HFF-Myc (cell line): Measurements from ENCODE around the gene RPL34.

Experiments
- DNase-seq: peaks from one replicate; pipeline ENCODE4 v3.0.0-alpha.2; 2011; ENCODE audit warnings: low read depth; ENCODE audit errors: extremely low read depth
- H3K4me3 ChIP-seq: replicated peaks from 2 replicates; pipeline ENCODE4 v1.5.1; 2011; ENCODE audit warnings: low read depth, mild to moderate bottlenecking, control low read depth, low read length
- CTCF ChIP-seq: IDR thresholded peaks from 2 replicates; pipeline ENCODE4 v1.5.1; 2012; ENCODE audit warnings: mild to moderate bottlenecking, low read depth, low read length, control low read depth; ENCODE audit errors: missing control alignments

The RPL34 gene

DNA sequence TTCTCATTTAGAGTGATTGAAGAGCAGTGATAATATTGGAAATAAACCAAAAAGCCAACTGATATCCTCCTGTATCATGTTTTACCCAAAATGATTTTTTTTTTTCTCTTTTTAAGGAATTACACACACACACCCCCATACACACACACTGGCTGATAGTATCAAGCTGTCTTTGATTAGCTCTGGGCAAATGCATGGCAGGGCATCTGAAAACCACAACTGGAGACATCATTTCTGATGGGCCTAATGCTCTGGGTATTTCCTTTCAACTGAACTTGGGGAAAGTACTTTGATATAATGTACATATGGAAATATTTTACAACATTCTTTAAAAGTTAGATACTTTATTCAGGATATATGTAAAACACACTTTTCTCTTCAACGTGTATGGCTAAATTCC lies 15.9 kb downstream of the RPL34 start:
- TF ChIP-seq CTCF, result no peak
- no peak overlapping the region for H3K4me3 ChIP-seq

GRCh38 chr4:108637856-108638255 lies 17.5 kb downstream of the RPL34 start:
- DNase-seq, result no peak
- H3K4me3 ChIP-seq, result no peak overlapping the region
- no peak for TF ChIP-seq CTCF

More for the DNA sequence above, 15.9 kb downstream of the RPL34 start:
- DNase-seq, result peak; percentile 81

GRCh38 chr4:108644237-108644636 lies 23.9 kb downstream of the RPL34 start:
- peak; percentile 51 for DNase-seq
- TF ChIP-seq CTCF, result no peak

GRCh38 chr4:108646706-108647105 lies 26.3 kb downstream of the RPL34 start:
- no peak for TF ChIP-seq CTCF
- H3K4me3 ChIP-seq, result no peak overlapping the region
- no peak for DNase-seq

More at GRCh38 chr4:108644237-108644636, 23.9 kb downstream of the RPL34 start:
- H3K4me3 ChIP-seq, result no peak overlapping the region

DNA sequence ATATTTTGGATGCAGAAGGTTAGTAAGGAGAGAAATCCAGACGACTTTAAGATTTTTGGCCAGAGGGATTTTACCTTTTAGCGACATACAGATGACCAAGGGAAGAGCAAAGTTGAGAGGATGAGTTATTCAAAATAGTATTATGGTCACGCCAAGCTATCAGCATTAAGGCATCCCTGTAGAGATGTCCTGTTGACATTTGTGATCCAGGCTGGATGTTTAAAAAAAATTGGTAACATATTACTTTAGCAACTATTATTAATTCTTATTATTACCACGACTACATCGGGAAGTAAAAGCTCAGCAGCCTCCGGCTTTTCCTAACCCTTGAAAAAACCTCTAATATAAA lies 29.5 kb downstream of the RPL34 start:
- no peak for DNase-seq
- TF ChIP-seq CTCF, result no peak
- H3K4me3 ChIP-seq, result peak overlapping the region; percentile 93

DNA sequence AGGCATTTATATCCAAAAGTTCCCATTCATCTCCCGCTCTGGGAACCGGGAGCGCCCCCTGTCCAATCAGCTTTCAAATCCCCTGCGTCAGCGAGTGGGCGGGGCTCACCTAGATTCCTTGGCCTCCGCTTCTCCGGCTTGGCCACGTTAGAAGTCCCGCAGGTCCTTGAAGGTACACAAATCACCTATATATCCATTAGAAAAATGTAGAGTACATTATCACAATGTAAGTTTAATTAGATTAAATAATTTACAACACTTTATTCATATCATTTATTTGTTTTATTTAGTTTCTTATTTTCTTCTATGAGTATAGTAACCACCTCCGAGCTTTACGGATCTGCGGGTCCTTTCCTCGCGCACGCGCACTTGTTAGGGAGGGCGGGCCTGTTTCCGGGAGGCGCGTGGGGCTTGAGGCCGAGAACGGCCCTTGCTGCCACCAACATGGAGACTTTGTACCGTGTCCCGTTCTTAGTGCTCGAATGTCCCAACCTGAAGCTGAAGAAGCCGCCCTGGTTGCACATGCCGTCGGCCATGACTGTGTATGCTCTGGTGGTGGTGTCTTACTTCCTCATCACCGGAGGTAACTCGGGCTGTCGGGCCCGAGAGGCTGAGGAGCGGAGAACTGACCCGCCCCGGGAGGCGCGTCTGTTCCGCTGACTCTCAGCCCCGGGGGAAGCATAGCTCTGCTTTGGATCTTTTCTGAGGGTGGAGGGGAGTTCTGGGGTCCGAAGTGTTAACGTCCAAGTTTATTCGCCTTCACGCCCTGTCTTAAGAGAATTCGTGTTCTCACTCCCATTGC lies 30.0 kb downstream of the RPL34 start, which contains the start of gene OSTC:
Gene OSTC (plus strand): TSS at position 388 of the 802 bp plus-strand sequence. CDS start 57 bp downstream, at position 445.
- TF ChIP-seq CTCF, result peak; percentile 19
- DNase-seq, result peak; percentile 88
- peak within 1 kb of the TSS; percentile 93 for H3K4me3 ChIP-seq
